ENCODE results near the gene DHX35.

DNA sequence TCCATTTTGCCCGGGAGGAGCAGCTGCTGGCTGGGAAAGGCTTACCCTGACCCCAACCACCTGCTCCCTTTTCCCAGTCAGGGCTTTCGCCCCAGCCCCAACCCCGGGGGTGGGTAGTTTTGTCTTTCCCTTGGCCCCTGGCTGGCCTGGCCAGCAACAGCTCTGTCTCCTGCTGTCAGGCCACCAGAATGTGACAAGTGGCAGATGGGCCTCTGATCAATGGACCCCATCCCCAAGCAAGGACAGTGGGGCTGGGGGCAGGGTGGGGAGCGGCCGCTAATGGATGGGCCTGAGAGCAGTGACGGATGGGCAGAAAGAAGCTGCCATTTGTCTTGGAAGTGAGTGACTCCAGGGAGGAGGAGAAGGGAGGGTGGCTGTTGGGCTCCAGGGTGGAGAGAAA lies 121.6 kb downstream of the DHX35 start:
- TF ChIP-seq, protein P1, sequence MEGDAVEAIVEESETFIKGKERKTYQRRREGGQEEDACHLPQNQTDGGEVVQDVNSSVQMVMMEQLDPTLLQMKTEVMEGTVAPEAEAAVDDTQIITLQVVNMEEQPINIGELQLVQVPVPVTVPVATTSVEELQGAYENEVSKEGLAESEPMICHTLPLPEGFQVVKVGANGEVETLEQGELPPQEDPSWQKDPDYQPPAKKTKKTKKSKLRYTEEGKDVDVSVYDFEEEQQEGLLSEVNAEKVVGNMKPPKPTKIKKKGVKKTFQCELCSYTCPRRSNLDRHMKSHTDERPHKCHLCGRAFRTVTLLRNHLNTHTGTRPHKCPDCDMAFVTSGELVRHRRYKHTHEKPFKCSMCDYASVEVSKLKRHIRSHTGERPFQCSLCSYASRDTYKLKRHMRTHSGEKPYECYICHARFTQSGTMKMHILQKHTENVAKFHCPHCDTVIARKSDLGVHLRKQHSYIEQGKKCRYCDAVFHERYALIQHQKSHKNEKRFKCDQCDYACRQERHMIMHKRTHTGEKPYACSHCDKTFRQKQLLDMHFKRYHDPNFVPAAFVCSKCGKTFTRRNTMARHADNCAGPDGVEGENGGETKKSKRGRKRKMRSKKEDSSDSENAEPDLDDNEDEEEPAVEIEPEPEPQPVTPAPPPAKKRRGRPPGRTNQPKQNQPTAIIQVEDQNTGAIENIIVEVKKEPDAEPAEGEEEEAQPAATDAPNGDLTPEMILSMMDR (IDR thresholded peaks at IDR 0.05) = no peak
- no peak for TF ChIP-seq POLR2A (IDR thresholded peaks at IDR 0.05)
